A549 (cell line): ENCODE results near the gene ZNF383. TPM values are rescaled to one million over a fixed set of nuclear protein-coding genes. Genes with fewer than 3 reads are reported as not detected.
A peak's percentile ranks its signal among the peaks of the same experiment; 100 is the strongest.

Experiments
- ATAC-seq, 2 experiments: fragments of 200-7000 bp in 1 of 2; fragments of >200 bp in 1 of 2; cut with Nextera tagmentation in 1 of 2; cut with Tn5 transposase in 1 of 2; 3 replicates each; pipeline versions ENCODE4 v1.8.0 to v1.9.1; 2018 to 2020; ENCODE audit warnings: mild to moderate bottlenecking in 1 of 2, moderate library complexity in 1 of 2
- CTCF ChIA-PET: fragments of 300-600 bp; sonication (Branson Sonifier 250); formaldehyde crosslinking; extraction: SDS; loops from one replicate; lab custom pipeline; 2021; ENCODE audit warnings: antibody characterized with exemption, inconsistent platforms; lab: Yijun Ruan, JAX
- POLR2A ChIA-PET: fragments of 350-600 bp; formaldehyde crosslinking; extraction: SDS; loops from one replicate; lab custom pipeline; 2021; ENCODE audit warnings: antibody characterized with exemption, inconsistent platforms; lab: Yijun Ruan, JAX
- DNase-seq, 2 experiments: peaks; one replicate each; pipeline versions ENCODE4 v3.0.0 to v3.0.0-alpha.2; 2011 to 2016; ENCODE audit warnings: low read depth in 1 of 2, low spot score in 1 of 2
- FAIRE-seq: peaks from 2 replicates; lab custom pipeline; 2011; peaks lifted over from hg19 to GRCh38; lab: Jason Lieb, UNC
- H3K27ac ChIP-seq, 2 experiments: fragments of >200 bp; sonication (Bioruptor Twin); formaldehyde crosslinking; 3 replicates each; pipeline ENCODE4 v1.5.1; 2016 to 2017
- H3K4me1 ChIP-seq: fragments of >200 bp; sonication (Bioruptor Twin); formaldehyde crosslinking; 3 replicates; pipeline ENCODE4 v1.6.1; 2016
- H3K4me2 ChIP-seq: fragments of >200 bp; sonication (Bioruptor Twin); formaldehyde crosslinking; 3 replicates; pipeline ENCODE4 v1.6.1; 2016
- H3K4me3 ChIP-seq: fragments of >200 bp; sonication (Bioruptor Twin); formaldehyde crosslinking; 3 replicates; pipeline ENCODE4 v1.5.1; 2016
- H3K9me3 ChIP-seq: fragments of >200 bp; sonication (Bioruptor Twin); formaldehyde crosslinking; 3 replicates; pipeline ENCODE4 v1.6.1; 2016
- BHLHE40 ChIP-seq: IDR thresholded peaks from 2 replicates; pipeline ENCODE4 v1.6.1; 2012; ENCODE audit warnings: low read depth, low read length, inconsistent platforms
- EHF ChIP-seq: fragments of 250-450 bp; sonication (Bioruptor Pico); IDR thresholded peaks from 2 replicates; pipeline ENCODE4 v1.5.0; 2020; ENCODE audit warnings: mild to moderate bottlenecking
- ESRRA ChIP-seq: fragments of 150-350 bp; IDR thresholded peaks from 2 replicates; pipeline ENCODE4 v1.6.1; 2014; ENCODE audit warnings: mild to moderate bottlenecking, low read length, borderline replicate concordance
- FOSL2 ChIP-seq, 2 experiments: fragments of 450-650 bp in 1 of 2; fragments of >200 bp in 1 of 2; sonication (Bioruptor Twin) in 1 of 2; formaldehyde crosslinking; IDR thresholded peaks; 2 replicates each; pipeline versions ENCODE4 v1.5.0 to v1.6.1; 2016 to 2020; ENCODE audit warnings: mild to moderate bottlenecking in 1 of 2, moderate library complexity in 1 of 2
- GATA3 ChIP-seq: IDR thresholded peaks from 2 replicates; pipeline ENCODE4 v1.6.1; 2012; ENCODE audit warnings: borderline replicate concordance
- HDAC2 ChIP-seq: fragments of 200-600 bp; sonication (generic); IDR thresholded peaks from 2 replicates; pipeline ENCODE4 v1.6.1; 2016
- JUN ChIP-seq, 2 experiments: fragments of >200 bp; sonication (Bioruptor Twin); formaldehyde crosslinking; IDR thresholded peaks; 2 replicates in 1 of 2; 3 replicates in 1 of 2; pipeline ENCODE4 v1.6.1; 2016 to 2017
- JUNB ChIP-seq: fragments of >200 bp; sonication (Bioruptor Twin); formaldehyde crosslinking; IDR thresholded peaks from 2 replicates; pipeline ENCODE4 v1.6.1; 2016
- KDM5A ChIP-seq: fragments of 200-600 bp; sonication (generic); IDR thresholded peaks from 2 replicates; pipeline ENCODE4 v1.6.1; 2016; ENCODE audit warnings: antibody characterized with exemption, mild to moderate bottlenecking
- POLR2A ChIP-seq: IDR thresholded peaks from 2 replicates; pipeline ENCODE4 v1.6.1; 2012; ENCODE audit warnings: mild to moderate bottlenecking, low read length
- RAD21 ChIP-seq, 2 experiments: fragments of >200 bp in 1 of 2; sonication (Bioruptor Twin) in 1 of 2; formaldehyde crosslinking in 1 of 2; IDR thresholded peaks in 1 of 2; conservative IDR thresholded peaks in 1 of 2; 2 replicates in 1 of 2; 3 replicates in 1 of 2; pipeline ENCODE4 v1.6.1; 2012 to 2018; ENCODE audit warnings: inconsistent platforms in 1 of 2
- ZNF302 ChIP-seq: fragments of 250-450 bp; sonication (Bioruptor Pico); IDR thresholded peaks from 2 replicates; pipeline ENCODE4 v1.9.0; 2021; ENCODE audit warnings: inconsistent platforms, mild to moderate bottlenecking, moderate library complexity
- WGBS: methylation state at CpG from one replicate; pipeline ENCODE4 v1.1.6; 2017; ENCODE audit errors: missing lambda C conversion rate; 5-methylcytosine and 5-hydroxymethylcytosine counted together
- polyA plus RNA-seq, 4 experiments: library from polyadenylated mRNA; depleted of rRNA in 3 of 4; stranded (reverse); fragments of >200 nt; fragmentation: RNase III in 1 of 4; extraction: RNeasy Plus Mini Kit Qiagen cat#74134 plus additional on column Dnase treatment in 1 of 4; gene quantifications; 2 replicates in 3 of 4; 3 replicates in 1 of 4; pipeline ENCODE4 v1.2.3, GENCODE V29; 2011 to 2017
- TF ChIP-seq, protein P1 (sequence below): fragments of 150-350 bp; IDR thresholded peaks from 2 replicates; pipeline ENCODE4 v1.6.1; 2014; ENCODE audit warnings: low read depth, mild to moderate bottlenecking, low read length
- TF ChIP-seq, protein P2 (sequence below): fragments of 200-600 bp; sonication (generic); IDR thresholded peaks from 2 replicates; pipeline ENCODE4 v1.6.1; 2016; ENCODE audit warnings: antibody characterized with exemption, mild to moderate bottlenecking, moderate library complexity
- TF ChIP-seq, protein P3 (sequence below): fragments of >200 bp; sonication (Bioruptor Twin); formaldehyde crosslinking; IDR thresholded peaks from 2 replicates; pipeline ENCODE4 v1.6.1; 2016
- TF ChIP-seq, protein P4 (sequence below): fragments of >200 bp; sonication (Bioruptor Twin); formaldehyde crosslinking; IDR thresholded peaks from 3 replicates; pipeline ENCODE4 v1.5.1; 2016
- TF ChIP-seq, protein P5 (sequence below): IDR thresholded peaks from 2 replicates; pipeline ENCODE4 v1.6.1; 2012

The ZNF383 gene
- polyA plus RNA-seq, 2 of the 4 experiments (the other 2 are of a cell fraction), result 6.9 to 13.1 TPM

DNA sequence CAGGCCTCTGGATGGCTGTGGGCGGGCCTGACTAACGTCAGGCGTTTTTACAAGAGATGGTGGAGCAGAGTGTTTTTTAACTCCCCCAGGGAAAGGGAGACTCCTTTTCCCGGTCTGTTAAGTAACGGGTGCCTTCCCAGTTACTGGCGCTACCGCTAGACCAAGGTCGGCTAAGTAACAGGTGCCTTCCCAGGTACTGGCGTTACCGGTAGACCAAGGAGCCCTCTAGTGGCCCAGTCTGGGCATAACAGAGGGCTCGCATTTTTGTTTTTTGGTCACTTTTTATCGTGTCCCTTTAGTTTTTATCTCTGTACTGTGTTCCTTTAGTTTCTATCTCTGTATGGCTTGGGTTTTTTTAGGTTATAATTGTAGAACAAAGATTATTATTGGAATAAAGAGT lies 10.0 kb downstream of the ZNF383 start:
- POLR2A ChIA-PET, result no interaction called here
- FAIRE-seq, result no peak
- DNase-seq, result peak in 1 of 2 experiments; percentile 57

DNA sequence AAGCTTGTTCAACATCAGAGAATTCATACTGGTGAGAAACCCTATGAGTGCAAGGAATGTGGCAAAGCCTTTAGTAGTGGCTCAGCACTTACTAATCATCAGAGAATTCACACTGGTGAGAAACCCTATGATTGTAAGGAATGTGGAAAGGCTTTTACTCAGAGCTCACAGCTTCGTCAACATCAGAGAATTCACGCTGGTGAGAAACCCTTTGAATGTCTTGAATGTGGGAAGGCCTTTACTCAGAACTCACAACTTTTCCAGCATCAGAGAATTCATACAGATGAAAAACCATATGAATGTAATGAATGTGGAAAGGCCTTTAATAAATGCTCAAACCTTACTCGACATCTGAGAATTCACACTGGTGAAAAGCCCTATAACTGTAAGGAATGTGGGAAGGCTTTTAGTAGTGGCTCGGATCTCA lies 25.2 kb downstream of the ZNF383 start:
- CTCF ChIA-PET, result interaction anchor here (1.9 kb wide), 1 partner anchor 14 kb away, joined by 4 read pairs; no protein-coding TSS in a partner anchor
- peaks cover 98% of the 10 kb centered on the region for H3K9me3 ChIP-seq
- H3K4me2 ChIP-seq, result no peak overlapping the region
- peak in 1 of 2 experiments; percentile 43 for DNase-seq
- TF ChIP-seq FOSL2 (IDR thresholded peaks at IDR 0.05), result no peak
- no peak for TF ChIP-seq FOSL2 (CRISPR knock-in tag; IDR thresholded peaks at IDR 0.05)
- TF ChIP-seq JUNB, result no peak
- TF ChIP-seq ZNF302, result no peak
- TF ChIP-seq EHF, result no peak
- TF ChIP-seq BHLHE40, result no peak
- TF ChIP-seq, protein P1, sequence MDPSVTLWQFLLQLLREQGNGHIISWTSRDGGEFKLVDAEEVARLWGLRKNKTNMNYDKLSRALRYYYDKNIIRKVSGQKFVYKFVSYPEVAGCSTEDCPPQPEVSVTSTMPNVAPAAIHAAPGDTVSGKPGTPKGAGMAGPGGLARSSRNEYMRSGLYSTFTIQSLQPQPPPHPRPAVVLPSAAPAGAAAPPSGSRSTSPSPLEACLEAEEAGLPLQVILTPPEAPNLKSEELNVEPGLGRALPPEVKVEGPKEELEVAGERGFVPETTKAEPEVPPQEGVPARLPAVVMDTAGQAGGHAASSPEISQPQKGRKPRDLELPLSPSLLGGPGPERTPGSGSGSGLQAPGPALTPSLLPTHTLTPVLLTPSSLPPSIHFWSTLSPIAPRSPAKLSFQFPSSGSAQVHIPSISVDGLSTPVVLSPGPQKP, result no peak
- TF ChIP-seq, protein P2, sequence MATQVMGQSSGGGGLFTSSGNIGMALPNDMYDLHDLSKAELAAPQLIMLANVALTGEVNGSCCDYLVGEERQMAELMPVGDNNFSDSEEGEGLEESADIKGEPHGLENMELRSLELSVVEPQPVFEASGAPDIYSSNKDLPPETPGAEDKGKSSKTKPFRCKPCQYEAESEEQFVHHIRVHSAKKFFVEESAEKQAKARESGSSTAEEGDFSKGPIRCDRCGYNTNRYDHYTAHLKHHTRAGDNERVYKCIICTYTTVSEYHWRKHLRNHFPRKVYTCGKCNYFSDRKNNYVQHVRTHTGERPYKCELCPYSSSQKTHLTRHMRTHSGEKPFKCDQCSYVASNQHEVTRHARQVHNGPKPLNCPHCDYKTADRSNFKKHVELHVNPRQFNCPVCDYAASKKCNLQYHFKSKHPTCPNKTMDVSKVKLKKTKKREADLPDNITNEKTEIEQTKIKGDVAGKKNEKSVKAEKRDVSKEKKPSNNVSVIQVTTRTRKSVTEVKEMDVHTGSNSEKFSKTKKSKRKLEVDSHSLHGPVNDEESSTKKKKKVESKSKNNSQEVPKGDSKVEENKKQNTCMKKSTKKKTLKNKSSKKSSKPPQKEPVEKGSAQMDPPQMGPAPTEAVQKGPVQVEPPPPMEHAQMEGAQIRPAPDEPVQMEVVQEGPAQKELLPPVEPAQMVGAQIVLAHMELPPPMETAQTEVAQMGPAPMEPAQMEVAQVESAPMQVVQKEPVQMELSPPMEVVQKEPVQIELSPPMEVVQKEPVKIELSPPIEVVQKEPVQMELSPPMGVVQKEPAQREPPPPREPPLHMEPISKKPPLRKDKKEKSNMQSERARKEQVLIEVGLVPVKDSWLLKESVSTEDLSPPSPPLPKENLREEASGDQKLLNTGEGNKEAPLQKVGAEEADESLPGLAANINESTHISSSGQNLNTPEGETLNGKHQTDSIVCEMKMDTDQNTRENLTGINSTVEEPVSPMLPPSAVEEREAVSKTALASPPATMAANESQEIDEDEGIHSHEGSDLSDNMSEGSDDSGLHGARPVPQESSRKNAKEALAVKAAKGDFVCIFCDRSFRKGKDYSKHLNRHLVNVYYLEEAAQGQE, result no peak
- TF ChIP-seq, protein P3, sequence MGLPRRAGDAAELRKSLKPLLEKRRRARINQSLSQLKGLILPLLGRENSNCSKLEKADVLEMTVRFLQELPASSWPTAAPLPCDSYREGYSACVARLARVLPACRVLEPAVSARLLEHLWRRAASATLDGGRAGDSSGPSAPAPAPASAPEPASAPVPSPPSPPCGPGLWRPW, result 0 out of 2 replicates have a peak, but pooled peaks have one; percentile 27
- no peak for TF ChIP-seq ESRRA
- no peak for TF ChIP-seq JUN (IDR thresholded peaks at IDR 0.05)
- no peak for TF ChIP-seq HDAC2
- peak; percentile 71 for TF ChIP-seq GATA3
- TF ChIP-seq, all 56 proteins: peak for 2
- Histone ChIP-seq H3K4me1 (no peaks in the 10 kb centered on the region), H3K27ac (no peak overlapping the region), H3K4me3 (no peak overlapping the region)
- ATAC-seq (no peak), FAIRE-seq (no peak)
- POLR2A ChIA-PET, result no interaction called here
- 92% methylated on average over 4 of the region's 4 CpGs for WGBS

More for the DNA sequence above, 10.0 kb downstream of the ZNF383 start:
- no peak overlapping the region for H3K27ac ChIP-seq
- 93% methylated on average over 12 of the region's 12 CpGs for WGBS
- no peak overlapping the region for H3K4me3 ChIP-seq
- no peak for ATAC-seq
- H3K9me3 ChIP-seq, result peaks cover 99% of the 10 kb centered on the region
- no peaks in the 10 kb centered on the region for H3K4me1 ChIP-seq
- no peak overlapping the region for H3K4me2 ChIP-seq
- CTCF ChIA-PET, result interaction anchor here (0.6 to 0.9 kb wide), 2 partner anchors 28 to 154 kb away, joined by 3 read pairs; no protein-coding TSS in a partner anchor
- TF ChIP-seq, protein P4, sequence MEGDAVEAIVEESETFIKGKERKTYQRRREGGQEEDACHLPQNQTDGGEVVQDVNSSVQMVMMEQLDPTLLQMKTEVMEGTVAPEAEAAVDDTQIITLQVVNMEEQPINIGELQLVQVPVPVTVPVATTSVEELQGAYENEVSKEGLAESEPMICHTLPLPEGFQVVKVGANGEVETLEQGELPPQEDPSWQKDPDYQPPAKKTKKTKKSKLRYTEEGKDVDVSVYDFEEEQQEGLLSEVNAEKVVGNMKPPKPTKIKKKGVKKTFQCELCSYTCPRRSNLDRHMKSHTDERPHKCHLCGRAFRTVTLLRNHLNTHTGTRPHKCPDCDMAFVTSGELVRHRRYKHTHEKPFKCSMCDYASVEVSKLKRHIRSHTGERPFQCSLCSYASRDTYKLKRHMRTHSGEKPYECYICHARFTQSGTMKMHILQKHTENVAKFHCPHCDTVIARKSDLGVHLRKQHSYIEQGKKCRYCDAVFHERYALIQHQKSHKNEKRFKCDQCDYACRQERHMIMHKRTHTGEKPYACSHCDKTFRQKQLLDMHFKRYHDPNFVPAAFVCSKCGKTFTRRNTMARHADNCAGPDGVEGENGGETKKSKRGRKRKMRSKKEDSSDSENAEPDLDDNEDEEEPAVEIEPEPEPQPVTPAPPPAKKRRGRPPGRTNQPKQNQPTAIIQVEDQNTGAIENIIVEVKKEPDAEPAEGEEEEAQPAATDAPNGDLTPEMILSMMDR, result peak; percentile 36
- TF ChIP-seq RAD21 (conservative IDR thresholded peaks at IDR 0.05 in 1 of 2, IDR thresholded peaks at IDR 0.05 in 1 of 2), result peak in 1 of 2 experiments; percentile 57; a peak in 2 of 5 replicates
- TF ChIP-seq POLR2A, result 0 out of 2 replicates have a peak, but pooled peaks have one; percentile 16
- TF ChIP-seq, protein P5, sequence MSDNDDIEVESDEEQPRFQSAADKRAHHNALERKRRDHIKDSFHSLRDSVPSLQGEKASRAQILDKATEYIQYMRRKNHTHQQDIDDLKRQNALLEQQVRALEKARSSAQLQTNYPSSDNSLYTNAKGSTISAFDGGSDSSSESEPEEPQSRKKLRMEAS, result no peak
- TF ChIP-seq KDM5A, result no peak
